HG02840 (cell line): ENCODE results near the gene RELA.
"Not testable (repeated sequence)": the region's sequence is repeated elsewhere in the genome, so short reads cannot be mapped to it uniquely, and the experiment has no call there.

Source experiments
- ATAC-seq: cut with Tn5 transposase; IDR thresholded peaks from one replicate; pipeline ENCODE4 v1.9.1; 2021; ENCODE audit warnings: mild to moderate bottlenecking, moderate library complexity, moderate number of reproducible peaks; ENCODE audit not compliant: unreplicated experiment, low FRiP score

RELA gene

DNA sequence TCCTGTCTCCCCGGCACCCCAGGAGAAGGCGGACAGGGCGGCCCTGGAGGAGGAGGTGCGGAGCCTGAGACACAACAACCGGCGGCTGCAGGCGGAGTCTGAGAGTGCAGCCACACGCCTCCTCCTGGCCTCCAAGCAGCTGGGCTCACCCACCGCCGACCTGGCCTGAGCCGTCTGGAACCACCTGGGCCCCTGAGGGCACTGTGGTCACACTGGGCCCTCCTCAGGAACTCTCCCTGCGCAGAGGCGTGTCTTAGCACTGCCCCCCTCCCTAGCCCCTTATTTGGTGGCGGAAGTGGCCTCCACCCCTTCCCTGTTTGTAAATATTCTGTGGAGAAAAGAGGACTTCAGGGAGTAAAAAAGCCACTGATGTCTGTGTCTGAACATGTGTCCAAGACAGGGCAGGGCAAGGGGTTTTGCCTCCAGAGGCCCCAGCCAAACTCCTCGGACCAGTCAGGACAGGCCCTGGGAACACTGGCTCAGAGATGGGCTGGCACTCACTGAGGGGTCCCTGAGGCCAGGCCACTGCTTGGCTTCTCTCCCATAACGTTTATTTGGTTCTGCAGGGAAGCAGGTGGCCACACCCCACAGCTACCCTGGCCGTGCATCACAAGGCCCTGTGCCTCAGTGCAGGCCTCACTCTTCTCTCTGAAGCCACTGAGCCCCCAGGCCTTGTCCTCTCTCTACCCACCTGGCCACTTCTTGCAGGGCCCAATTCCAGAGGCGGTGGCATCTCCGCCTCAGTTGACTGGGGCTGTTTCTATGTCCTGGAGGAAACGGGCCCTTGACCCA is 12.0 kb downstream of the RELA start:
- ATAC-seq: no peak

DNA sequence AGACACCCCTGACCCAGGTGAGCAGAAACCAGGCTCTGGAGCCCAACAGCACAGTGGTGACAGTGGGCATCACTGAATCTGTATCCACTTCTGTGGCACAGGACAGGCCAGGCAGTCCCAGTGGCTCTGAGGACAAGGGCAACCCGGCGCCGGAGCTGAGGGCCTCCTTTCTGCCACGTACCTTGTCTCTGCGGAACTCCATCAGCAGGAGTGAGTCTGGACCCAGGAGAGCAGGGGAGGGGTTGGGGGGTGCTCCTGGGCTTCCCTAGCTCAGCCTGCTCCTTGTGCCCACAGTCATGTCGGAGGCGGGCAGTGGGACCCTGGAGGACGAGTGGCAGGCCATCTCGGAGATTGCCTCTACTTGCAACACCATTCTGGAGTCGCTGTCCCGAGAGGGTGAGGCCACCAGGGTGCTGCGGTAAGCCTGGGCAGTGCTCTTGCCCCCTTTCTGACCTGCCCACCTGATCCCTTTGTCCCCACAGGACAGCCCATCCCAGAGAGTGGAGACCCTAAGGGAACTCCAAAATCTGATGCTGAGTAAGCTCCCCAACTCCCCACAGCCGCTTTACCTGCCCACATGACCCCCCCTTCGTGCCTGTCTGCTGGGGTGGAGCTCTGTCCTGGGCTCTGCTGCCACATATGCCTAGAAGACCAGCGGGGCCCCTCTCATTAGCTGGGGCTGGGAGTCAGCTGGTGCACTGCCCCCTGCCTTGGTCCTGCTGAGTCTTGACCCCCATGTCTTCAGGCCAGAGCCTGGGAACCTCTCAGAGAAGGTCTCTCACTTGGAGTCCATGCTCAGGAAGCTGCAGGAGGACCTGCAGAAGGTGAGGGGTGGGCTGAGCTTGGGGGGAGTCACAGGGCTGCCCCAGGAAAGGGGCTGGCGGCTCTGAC is 12.8 kb downstream of the RELA start:
- no peak for ATAC-seq

DNA sequence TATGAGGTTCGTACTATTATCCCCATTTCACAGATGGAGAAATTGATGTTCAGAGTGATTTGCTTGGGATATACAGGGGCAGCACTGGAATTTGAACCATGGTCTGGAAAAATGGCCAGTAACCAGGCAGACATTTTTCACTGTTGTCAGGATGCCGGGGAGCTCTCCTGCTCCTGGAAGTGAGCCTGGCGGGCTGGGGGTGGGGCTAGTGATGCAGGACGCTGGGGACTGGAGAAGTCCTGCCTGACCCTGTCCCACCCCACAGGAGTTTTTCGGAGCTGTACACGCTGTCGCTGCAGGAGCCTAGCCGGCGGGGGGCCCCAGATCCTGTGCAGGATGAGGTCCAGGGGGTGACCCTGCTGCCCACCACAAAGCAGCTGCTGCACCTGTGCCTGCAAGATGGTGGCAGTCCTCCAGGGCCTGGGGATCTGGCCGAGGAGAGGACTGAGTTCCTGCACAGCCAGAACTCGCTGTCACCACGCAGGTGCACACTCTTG is 13.7 kb downstream of the RELA start:
- ATAC-seq: no peak

DNA sequence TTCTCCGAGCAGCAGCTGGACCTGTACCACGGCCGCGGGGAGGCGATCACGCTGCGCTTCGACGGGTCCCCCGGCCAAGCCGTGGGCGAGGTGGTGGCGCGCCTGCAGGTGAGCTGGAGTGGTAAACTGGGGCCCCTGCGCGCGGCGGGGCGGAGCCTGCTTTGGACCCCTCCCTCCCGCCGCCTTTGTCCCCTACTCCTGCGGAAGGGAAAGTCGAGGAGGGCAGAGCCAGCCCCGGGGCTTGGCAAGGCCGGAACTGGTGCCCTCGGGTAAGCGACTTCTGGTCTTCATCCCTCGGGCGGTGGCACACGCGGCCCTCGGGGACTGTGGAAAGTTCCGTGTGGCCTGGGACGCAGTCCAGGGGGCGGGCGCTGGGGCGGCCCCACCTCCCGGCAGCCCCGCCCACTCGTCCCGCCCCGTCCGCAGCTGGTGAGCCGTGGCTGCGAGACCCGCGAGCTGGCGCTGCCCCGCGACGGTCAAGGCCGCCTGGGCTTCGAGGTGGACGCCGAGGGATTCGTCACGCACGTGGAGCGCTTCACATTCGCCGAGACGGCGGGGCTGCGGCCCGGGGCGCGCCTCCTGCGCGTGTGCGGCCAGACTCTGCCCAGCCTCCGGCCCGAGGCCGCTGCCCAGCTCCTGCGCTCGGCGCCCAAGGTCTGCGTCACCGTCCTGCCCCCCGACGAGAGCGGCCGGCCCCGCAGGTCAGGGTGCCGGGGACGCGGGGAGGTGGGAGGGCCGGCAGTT is 15.6 kb downstream of the RELA start:
- no peak for ATAC-seq

DNA sequence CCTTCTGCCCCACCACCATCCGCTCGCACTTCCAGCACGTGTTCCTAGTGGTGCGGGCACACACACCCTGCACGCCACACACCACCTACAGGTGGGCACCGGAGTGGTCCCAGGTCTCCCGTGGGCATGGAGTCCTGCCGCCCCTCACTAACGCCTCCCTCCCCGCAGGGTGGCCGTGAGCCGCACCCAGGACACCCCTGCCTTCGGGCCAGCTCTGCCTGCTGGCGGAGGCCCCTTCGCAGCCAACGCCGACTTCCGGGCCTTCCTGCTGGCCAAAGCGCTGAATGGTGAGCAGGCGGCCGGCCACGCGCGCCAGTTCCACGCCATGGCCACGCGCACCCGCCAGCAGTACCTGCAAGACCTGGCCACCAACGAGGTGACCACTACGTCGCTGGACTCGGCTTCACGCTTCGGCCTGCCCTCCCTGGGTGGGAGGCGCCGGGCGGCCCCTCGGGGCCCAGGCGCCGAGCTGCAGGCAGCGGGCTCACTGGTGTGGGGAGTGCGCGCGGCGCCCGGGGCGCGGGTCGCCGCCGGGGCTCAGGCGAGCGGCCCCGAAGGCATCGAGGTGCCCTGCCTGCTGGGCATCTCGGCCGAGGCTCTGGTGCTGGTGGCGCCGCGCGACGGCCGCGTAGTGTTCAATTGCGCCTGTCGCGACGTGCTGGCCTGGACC is 16.3 kb downstream of the RELA start:
- no peak for ATAC-seq

DNA sequence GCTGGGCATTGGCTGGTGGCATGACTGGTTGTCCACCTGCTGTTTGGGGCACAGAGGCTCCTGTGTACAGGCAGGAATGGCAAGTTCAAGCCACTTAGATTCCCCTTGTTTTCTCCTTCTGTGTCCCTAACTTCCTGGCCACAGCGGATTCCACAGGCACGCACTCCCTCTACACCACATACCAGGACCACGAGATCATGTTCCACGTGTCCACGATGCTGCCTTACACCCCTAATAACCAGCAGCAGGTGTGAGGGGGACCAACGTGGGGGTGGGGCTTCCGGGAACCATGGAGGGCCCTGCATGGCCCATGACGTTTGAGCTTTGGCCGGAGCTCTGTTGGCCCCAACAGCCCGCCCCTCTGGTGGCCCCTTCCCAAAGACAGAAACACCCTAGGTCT is 17.0 kb downstream of the RELA start:
- ATAC-seq: no peak

DNA sequence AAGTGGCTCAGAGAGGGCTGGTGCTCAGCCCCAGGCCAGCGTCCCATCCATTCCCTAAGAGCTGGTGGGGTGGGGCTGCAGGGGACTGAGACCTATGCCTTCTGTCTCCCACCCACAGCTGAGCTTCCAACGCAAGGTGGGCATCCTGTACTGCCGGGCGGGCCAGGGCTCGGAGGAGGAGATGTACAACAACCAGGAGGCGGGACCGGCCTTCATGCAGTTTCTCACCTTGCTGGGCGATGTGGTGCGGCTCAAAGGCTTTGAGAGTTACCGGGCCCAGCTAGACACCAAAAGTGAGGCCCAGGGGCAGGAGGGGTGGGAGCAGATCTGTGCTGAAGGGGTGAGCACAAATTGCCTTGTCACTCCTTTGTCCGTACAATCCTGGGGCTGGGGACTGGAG is 17.9 kb downstream of the RELA start:
- no peak for ATAC-seq

DNA sequence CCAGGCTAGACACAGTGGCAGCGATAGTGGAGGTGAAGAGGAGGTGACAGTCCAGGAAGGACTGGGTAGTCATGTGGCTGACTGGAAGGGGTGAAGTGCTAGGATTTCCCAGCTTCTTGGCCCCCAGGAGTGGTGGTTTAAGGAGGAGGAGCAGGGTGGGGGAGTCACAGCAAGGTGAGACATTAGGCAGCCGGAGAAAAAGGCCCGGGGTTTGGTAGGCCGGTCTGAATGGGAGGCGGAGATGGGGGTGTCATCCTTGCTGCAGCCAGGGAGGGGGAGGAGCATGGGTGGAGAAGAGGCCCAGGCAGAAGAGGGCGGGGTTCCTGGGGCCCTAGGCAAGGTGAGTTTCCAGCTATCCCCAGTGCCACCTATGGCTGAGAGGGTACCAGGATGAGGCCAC is 18.7 kb downstream of the RELA start:
- no peak for ATAC-seq

DNA sequence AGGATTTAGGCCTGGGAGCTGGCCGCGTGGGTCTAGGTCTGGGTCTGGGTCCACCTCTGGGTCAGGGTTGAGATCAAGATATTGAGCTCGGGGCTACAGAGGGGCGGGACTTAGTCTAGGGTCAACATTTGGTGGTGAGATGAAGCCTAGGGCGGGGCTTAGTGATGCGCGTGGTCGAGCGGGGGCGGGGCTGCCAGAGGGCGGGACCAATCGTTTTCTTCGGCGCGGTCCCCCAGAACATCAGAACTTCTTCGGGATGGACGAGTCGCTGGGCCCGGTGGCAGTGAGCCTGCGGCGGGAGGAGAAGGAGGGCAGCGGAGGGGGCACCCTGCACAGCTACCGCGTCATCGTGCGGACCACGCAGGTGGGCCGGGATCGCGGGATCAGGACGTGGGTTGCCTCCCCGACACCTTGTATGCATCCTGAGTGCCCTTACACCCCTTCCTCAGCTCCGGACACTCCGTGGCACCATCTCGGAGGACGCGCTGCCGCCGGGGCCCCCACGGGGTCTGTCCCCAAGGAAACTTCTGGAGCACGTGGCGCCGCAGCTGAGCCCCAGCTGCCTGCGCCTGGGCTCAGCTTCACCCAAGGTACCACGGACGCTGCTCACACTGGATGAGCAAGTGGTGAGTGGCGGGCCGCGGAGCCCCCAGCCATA is 20.6 kb downstream of the RELA start:
- ATAC-seq: no peak

DNA sequence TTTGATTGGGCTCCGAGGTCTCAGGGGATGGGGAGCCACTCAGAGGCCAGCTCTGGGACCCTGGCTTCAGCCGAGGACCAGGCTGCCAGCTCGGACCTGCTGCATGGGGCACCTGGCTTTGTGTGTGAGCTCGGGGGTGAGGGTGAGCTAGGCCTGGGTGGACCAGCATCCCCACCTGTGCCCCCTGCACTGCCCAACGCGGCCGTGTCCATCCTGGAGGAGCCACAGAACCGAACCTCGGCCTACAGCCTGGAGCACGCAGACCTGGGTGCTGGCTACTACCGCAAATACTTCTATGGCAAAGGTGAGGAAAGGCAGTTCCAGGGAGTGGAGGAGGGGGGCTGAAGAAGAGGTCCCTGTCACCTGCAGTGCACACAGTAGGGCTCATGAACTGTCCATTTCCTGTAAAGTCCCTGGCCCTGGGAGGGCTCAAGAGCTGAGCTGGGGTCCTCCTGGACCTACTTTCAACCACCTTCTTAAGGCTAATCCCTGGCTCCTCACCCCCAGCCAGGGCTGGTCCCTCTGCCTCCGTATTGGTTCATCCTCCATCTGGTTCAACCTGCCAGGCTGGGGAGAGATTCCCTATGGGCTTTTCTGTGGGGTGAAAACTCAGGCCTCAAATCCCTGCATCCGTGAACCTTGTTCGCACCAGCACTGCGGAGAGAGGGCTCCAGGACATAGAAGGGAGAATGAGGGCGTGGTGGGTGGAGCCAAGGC is 21.3 kb downstream of the RELA start:
- ATAC-seq: no peak

DNA sequence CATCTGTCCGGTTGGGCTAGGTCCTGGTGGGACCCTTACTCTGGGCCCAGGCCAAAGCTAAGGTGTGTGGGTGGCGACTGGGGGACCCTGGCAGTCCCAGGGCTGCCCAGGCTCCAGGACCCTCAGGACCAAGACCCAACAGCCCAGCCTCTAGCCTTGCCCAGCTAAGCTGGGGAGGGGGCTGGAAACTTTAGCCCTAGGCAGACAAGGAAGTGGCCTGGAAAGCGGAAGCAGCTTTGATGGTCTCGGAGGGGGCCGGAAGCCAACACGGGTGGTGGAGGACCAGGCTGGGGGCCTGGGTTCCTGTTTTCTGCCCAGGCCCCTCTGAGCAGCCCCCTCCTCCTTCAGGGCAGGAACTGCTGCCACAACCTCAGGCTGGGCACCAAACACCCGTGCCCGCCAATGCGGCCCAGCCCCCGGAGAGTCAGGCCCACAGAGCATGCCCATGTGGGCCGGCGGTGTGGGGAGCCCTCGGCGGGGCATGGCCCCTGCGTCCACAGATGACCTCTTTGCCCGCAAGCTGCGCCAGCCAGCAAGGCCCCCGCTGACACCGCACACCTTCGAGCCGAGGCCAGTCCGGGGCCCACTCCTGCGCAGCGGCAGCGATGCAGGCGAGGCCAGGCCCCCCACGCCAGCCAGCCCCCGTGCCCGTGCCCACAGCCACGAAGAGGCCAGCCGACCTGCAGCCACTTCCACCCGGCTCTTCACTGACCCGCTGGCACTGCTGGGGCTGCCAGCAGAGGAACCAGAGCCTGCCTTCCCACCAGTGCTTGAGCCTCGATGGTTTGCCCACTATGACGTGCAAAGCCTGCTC is 22.0 kb downstream of the RELA start:
- no peak for ATAC-seq

DNA sequence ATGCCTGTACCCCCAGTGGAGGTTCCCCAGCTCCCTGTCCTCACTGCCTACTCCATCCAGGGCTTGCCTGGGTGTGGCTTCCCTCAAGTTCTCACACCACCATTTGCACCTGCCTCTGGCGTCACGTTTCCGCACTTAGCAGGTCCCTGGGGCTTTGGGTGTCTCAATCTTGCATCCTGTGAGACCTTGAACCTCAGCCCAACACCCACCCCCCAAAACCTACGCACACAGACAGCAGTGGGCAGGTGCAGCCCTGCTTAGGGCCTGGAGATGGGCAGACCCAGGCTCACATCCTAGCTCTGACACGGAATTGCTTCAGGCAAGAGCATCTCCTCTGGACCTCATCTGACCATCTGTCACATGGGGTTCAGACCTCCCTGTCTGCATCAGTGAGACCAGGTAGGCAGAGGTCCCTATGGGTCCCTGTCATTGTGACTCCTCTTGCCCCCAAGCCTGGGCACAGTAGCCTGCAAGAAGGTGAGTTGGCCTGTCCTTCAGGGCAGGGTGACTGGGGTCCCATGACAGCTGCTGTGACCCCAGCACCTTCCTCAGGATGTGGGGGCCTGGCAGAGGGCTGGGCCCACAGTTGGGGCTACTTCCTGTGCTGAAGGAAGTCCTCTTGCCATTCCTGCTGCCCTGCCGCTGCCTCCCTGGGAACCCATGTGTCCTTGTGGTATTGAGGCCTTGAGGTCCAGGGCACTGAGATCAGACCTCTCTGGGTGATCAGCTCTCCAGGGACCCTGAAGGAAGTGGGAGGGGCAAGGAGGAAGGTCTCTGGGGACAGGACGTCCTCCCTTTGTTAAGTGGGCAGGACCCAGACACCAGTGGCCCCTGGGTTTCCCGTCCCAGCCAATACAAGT is 22.9 kb downstream of the RELA start:
- no peak for ATAC-seq

DNA sequence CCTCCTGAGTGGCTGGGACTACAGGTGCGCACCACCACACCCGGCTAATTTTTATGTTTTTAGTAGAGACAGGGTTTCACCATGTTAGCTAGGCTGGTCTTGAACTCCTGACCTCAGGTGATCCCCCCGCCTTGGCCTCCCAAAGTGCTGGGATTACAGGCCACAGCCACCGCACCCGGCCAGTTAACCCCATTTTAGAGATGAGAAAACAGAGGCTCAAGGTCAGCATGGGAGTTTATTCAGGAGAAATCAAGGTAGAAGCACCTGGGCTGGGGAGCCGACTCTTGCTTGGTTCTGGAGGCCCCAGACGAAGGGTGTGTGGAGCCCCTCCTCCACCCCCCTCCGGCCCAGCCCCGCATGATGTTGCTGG is 23.5 kb downstream of the RELA start:
- ATAC-seq: not testable (repeated sequence)

DNA sequence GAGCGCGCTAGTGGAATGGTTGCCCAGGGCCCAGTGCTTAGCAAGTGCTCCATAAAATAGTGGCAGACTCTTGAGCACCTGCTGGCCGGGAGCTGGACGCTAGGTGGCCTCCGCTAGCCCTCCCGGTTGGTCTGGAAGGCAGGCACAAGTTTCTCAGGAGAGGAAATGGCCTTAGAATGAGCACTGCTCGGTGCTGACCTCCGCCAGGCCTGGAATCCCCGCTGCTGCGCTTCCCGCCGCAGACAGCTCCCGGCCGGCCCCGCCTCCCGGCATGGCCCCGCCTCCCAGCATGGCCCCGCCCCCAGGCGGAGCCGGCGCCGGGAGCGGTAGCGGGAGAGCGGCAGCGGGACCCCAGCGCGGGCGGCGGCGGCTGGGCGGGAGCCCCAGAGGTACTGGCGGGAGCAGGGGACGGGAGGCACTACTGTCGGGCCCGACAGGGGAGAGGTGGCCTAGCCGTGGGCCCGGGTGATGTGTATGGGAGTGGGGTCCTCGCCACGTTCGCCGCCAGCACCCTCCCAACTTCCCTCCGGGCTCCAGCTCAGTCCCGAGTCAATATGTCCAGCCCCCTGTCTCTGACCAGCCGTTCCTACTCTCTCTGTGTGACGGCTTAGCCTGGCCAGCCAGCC is 24.8 kb downstream of the RELA start, which contains the start of gene SIPA1:
SIPA1 (plus strand) TSS at position 308 of the 626 bp plus-strand sequence. CDS start 2,821 bp downstream, outside the sequence.
- ATAC-seq: peak; percentile 43

DNA sequence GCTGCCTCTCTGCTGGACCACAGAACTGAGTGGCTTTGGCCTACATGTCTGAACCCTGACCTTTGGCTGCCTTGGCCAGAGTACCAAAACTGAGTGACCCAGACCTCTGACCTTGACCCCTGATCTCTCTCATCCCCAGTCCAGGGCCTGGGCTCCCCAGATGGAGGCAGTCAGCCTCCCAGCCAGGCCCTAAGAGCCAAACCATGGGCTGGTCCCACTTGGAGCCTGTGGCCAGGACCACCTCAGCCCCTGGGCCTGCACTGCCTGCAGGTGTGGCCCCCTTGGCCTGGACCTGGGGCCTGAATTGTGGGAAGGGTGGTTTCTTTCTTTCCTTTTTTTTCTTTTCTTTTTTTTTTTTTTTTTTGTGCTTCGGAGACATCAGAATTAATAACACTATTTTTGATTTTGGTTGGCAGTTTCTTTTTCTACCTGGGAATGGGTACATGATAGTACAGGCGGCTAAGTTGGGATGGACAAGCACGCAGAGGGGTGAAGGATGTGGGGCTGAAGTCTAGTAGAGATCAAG is 25.6 kb downstream of the RELA start:
- no peak for ATAC-seq
